Hematopoietic multipotent progenitor cell treated with erythropoietin and hydrocortisone succinate and interleukin-3 and kit ligand, for 15 days (in vitro differentiated cells): ENCODE results near the gene VILL.
A peak's percentile ranks its signal among the peaks of the same experiment; 100 is the strongest.
"Not testable (repeated sequence)": the region's sequence is repeated elsewhere in the genome, so short reads cannot be mapped to it uniquely, and the experiment has no call there.

ENCODE experiments used
- DNase-seq: peaks from one replicate; pipeline ENCODE4 v3.0.0-alpha.2; 2015; ENCODE audit warnings: low spot score

The VILL gene

GRCh38 chr3:37963635-37964034 lies 27.0 kb upstream of the VILL start:
- no peak for DNase-seq

GRCh38 chr3:37964146-37964545 lies 26.4 kb upstream of the VILL start:
- no peak for DNase-seq

- DNase-seq, result no peak
These were observed 25.9 kb upstream of the VILL start for GRCh38 chr3:37964716-37965115.

- peak; percentile 25 for DNase-seq
These were observed 23.2 kb upstream of the VILL start for GRCh38 chr3:37967260-37967881.

- DNase-seq, result no peak
These were observed 22.4 kb upstream of the VILL start for GRCh38 chr3:37968199-37968598.

GRCh38 chr3:37968813-37969595 lies 21.6 kb upstream of the VILL start:
- DNase-seq, result no peak

- DNase-seq, result no peak
These were observed 20.9 kb upstream of the VILL start for GRCh38 chr3:37969596-37970100.

- DNase-seq, result no peak
These were observed 19.8 kb upstream of the VILL start for GRCh38 chr3:37970802-37971201.

- no peak for DNase-seq
These were observed 19.1 kb upstream of the VILL start for GRCh38 chr3:37971467-37971866.

- not testable (repeated sequence) for DNase-seq
These were observed 18.5 kb upstream of the VILL start for GRCh38 chr3:37972056-37972455.

- DNase-seq, result no peak
These were observed 17.1 kb upstream of the VILL start for GRCh38 chr3:37973246-37974054.

- peak; percentile 64 for DNase-seq
These were observed 16.2 kb upstream of the VILL start for GRCh38 chr3:37974121-37975083.

GRCh38 chr3:37979541-37980461 lies 10.8 kb upstream of the VILL start:
- no peak for DNase-seq

- no peak for DNase-seq
These were observed 9.9 kb upstream of the VILL start for GRCh38 chr3:37980462-37981347.

GRCh38 chr3:37981348-37981664 lies 9.3 kb upstream of the VILL start:
- no peak for DNase-seq

GRCh38 chr3:37982331-37982730 lies 8.3 kb upstream of the VILL start:
- DNase-seq, result no peak

GRCh38 chr3:37984051-37984450 lies 6.5 kb upstream of the VILL start:
- no peak for DNase-seq

GRCh38 chr3:37984596-37984995 lies 6.0 kb upstream of the VILL start:
- no peak for DNase-seq

GRCh38 chr3:37985637-37986320 lies 4.8 kb upstream of the VILL start:
- no peak for DNase-seq
